ENCODE results near the gene CACNA2D3.
"Not testable (repeated sequence)": the region's sequence is repeated elsewhere in the genome, so short reads cannot be mapped to it uniquely, and the experiment has no call there.

The CACNA2D3 gene

GRCh38 chr3:54122324-54123002, at the start of gene CACNA2D3:
Gene CACNA2D3 (plus strand): TSS chr3:54122552.
- no peak for DNase-seq

- no peak for DNase-seq
Measured at GRCh38 chr3:54073386-54073785, 49.0 kb upstream of the CACNA2D3 start.

- no peak for DNase-seq
Measured at GRCh38 chr3:54079314-54079713, 43.0 kb upstream of the CACNA2D3 start.

- no peak for DNase-seq
Measured at GRCh38 chr3:54079730-54080325, 42.5 kb upstream of the CACNA2D3 start.

- no peak for DNase-seq
Measured at GRCh38 chr3:54083921-54084320, 38.4 kb upstream of the CACNA2D3 start.

GRCh38 chr3:54085936-54086335, 36.4 kb upstream of the CACNA2D3 start:
- DNase-seq = no peak

- DNase-seq = no peak
Measured at GRCh38 chr3:54086652-54087405, 35.5 kb upstream of the CACNA2D3 start.

- DNase-seq = no peak
Measured at GRCh38 chr3:54087581-54088410, 34.6 kb upstream of the CACNA2D3 start.

- DNase-seq = no peak
Measured at GRCh38 chr3:54093491-54094248, 28.7 kb upstream of the CACNA2D3 start.

- DNase-seq = no peak
Measured at GRCh38 chr3:54094926-54095325, 27.4 kb upstream of the CACNA2D3 start.

- no peak for DNase-seq
Measured at GRCh38 chr3:54099381-54099780, 23.0 kb upstream of the CACNA2D3 start.

GRCh38 chr3:54104084-54104483, 18.3 kb upstream of the CACNA2D3 start:
- no peak for DNase-seq

- not testable (repeated sequence) for DNase-seq
Measured at GRCh38 chr3:54116129-54116528, 6.2 kb upstream of the CACNA2D3 start.

GRCh38 chr3:54120657-54121413, 1.5 kb upstream of the CACNA2D3 start:
- DNase-seq = no peak

- DNase-seq = no peak
Measured at GRCh38 chr3:54121414-54122323, 683 bp upstream of the CACNA2D3 start.

GRCh38 chr3:54123003-54123775, 837 bp downstream of the CACNA2D3 start:
- no peak for DNase-seq

GRCh38 chr3:54123776-54124196, 1.4 kb downstream of the CACNA2D3 start:
- DNase-seq = no peak

- no peak for DNase-seq
Measured at GRCh38 chr3:54125300-54125699, 2.9 kb downstream of the CACNA2D3 start.

- no peak for DNase-seq
Measured at GRCh38 chr3:54126551-54126950, 4.2 kb downstream of the CACNA2D3 start.
